K562 (cell line): ENCODE data around the gene XIRP2. TPM values are rescaled to one million over a fixed set of nuclear protein-coding genes. Genes with fewer than 3 reads are reported as not detected.

Experiments used
- ATAC-seq: fragments of 200-7000 bp; cut with Tn5 transposase; 3 replicates; pipeline ENCODE4 v1.9.1; 2020; ENCODE audit warnings: moderate library complexity
- BruUV-seq: library from RNA; stranded (reverse); fragments of 400-500 nt; replicated peaks from 2 replicates; lab custom pipeline; 2021; lab: Mats Ljungman, UMichigan
- CTCF ChIA-PET: fragments of 300-600 bp; formaldehyde crosslinking; extraction: SDS; loops from one replicate; lab custom pipeline; 2021; ENCODE audit warnings: low intra/inter-chr PET ratio; lab: Yijun Ruan, JAX
- POLR2A ChIA-PET: fragments of 300-600, 350-650 bp; sonication (Branson Sonifier 250); formaldehyde crosslinking; extraction: SDS; loops from one replicate; lab custom pipeline; 2021; ENCODE audit warnings: antibody characterized with exemption, inconsistent platforms; lab: Yijun Ruan, JAX
- DNase-seq, 4 experiments: peaks; one replicate each; pipeline versions ENCODE4 v3.0.0 to v3.0.0-alpha.2; 2011 to 2018; ENCODE audit warnings: low spot score in 3 of 4, mixed read lengths in 3 of 4; ENCODE audit errors: extremely low read depth in 1 of 4
- FAIRE-seq: peaks from 2 replicates; lab custom pipeline; 2011; peaks lifted over from hg19 to GRCh38; lab: Jason Lieb, UNC
- H2AFZ ChIP-seq: 2 replicates; pipeline ENCODE4 v1.6.0; 2011; ENCODE audit warnings: low read depth, low read length, control low read depth, inconsistent platforms
- H3K27ac ChIP-seq: fragments of 200-600 bp; 3 replicates; pipeline ENCODE4 v1.8.0; 2011; ENCODE audit warnings: low read depth, mild to moderate bottlenecking, control low read depth, inconsistent platforms, low read length, moderate library complexity, mixed read lengths; ENCODE audit errors: extremely low read depth
- H3K27me3 ChIP-seq, 2 experiments: fragments of 300-600 bp in 1 of 2; 2 replicates in 1 of 2; 3 replicates in 1 of 2; pipeline versions ENCODE4 v1.6.0 to v1.8.0; 2011; ENCODE audit warnings: inconsistent platforms in 2 of 2, low read length in 2 of 2, mild to moderate bottlenecking in 1 of 2, mixed read lengths in 1 of 2, moderate library complexity in 1 of 2; ENCODE audit not compliant: control insufficient read depth in 2 of 2, insufficient read depth in 2 of 2
- H3K36me3 ChIP-seq: fragments of 300-600 bp; 3 replicates; pipeline ENCODE4 v1.8.0; 2011; ENCODE audit warnings: mild to moderate bottlenecking, low read length, inconsistent platforms; ENCODE audit not compliant: control insufficient read depth, insufficient read depth
- H3K4me1 ChIP-seq, 2 experiments: fragments of 200-600 bp in 1 of 2; replicated peaks in 1 of 2; 2 replicates in 1 of 2; 3 replicates in 1 of 2; pipeline versions ENCODE4 v1.5.1 to v1.8.0; 2011; ENCODE audit warnings: inconsistent platforms in 2 of 2, low read length in 2 of 2, mild to moderate bottlenecking in 1 of 2, mixed read lengths in 1 of 2, moderate library complexity in 1 of 2; ENCODE audit not compliant: control insufficient read depth in 2 of 2, insufficient read depth in 2 of 2
- H3K4me2 ChIP-seq: 2 replicates; pipeline ENCODE4 v1.6.1; 2011; ENCODE audit warnings: low read length, control low read depth, inconsistent platforms, mixed read lengths; ENCODE audit not compliant: insufficient read depth
- H3K4me3 ChIP-seq: fragments of 200-600 bp; sonication (generic), shearing (Covaris generic); 2 replicates; pipeline ENCODE4 v1.5.1; 2016; ENCODE audit warnings: control low read depth, inconsistent platforms
- H3K79me2 ChIP-seq: fragments of 200-600 bp; 3 replicates; pipeline ENCODE4 v1.8.0; 2011; ENCODE audit warnings: low read length, inconsistent platforms; ENCODE audit not compliant: control insufficient read depth, insufficient read depth
- H3K9ac ChIP-seq, 2 experiments: 2 replicates each; pipeline versions ENCODE4 v1.6.0 to v1.6.1; 2011; ENCODE audit warnings: low read depth in 2 of 2, low read length in 2 of 2, control low read depth in 1 of 2, inconsistent platforms in 1 of 2, mild to moderate bottlenecking in 1 of 2, mixed read lengths in 1 of 2; ENCODE audit not compliant: insufficient read depth in 1 of 2
- H3K9me1 ChIP-seq: one replicate; pipeline ENCODE4 v1.6.0; 2011; ENCODE audit warnings: inconsistent platforms, mild to moderate bottlenecking, low read length, moderate library complexity; ENCODE audit not compliant: control insufficient read depth, insufficient read depth
- H3K9me3 ChIP-seq: replicated peaks from 2 replicates; pipeline ENCODE4 v1.5.1; 2011; ENCODE audit warnings: low read depth, low read length, inconsistent platforms; ENCODE audit not compliant: control insufficient read depth, insufficient read depth
- H4K20me1 ChIP-seq: replicated peaks from 2 replicates; pipeline ENCODE4 v1.6.1; 2011; ENCODE audit warnings: low read length, inconsistent platforms, mixed read lengths; ENCODE audit not compliant: control insufficient read depth, insufficient read depth
- ARHGAP35 ChIP-seq: fragments of 450-650 bp; IDR thresholded peaks from 2 replicates; pipeline ENCODE4 v1.6.1; 2018; ENCODE audit not compliant: partially characterized antibody
- CCNT2 ChIP-seq: IDR thresholded peaks from 2 replicates; pipeline ENCODE4 v1.6.1; 2011; ENCODE audit warnings: borderline replicate concordance, low read depth, mild to moderate bottlenecking, moderate library complexity, mixed read lengths, low read length; ENCODE audit not compliant: insufficient read length; ENCODE audit errors: extremely low read depth
- CHAMP1 ChIP-seq: fragments of 450-650 bp; IDR thresholded peaks from 2 replicates; pipeline ENCODE4 v1.6.1; 2016; ENCODE audit warnings: mild to moderate bottlenecking
- DMBX1 ChIP-seq: fragments of 250-450 bp; sonication (Bioruptor Pico); IDR thresholded peaks from 2 replicates; pipeline ENCODE4 v1.8.0; 2022; ENCODE audit warnings: inconsistent platforms, mild to moderate bottlenecking, moderate library complexity, borderline replicate concordance
- FOXM1 ChIP-seq, 2 experiments: fragments of 450-650 bp in 1 of 2; sonication (generic) in 1 of 2; formaldehyde crosslinking in 1 of 2; IDR thresholded peaks; 2 replicates each; pipeline versions ENCODE4 v1.6.1 to v1.9.0; 2017 to 2022; ENCODE audit warnings: low read depth in 2 of 2, mild to moderate bottlenecking in 2 of 2, missing genetic modification reagents in 1 of 2, moderate library complexity in 1 of 2
- JUN ChIP-seq, 2 experiments: sonication (generic) in 1 of 2; formaldehyde crosslinking in 1 of 2; IDR thresholded peaks; 2 replicates each; pipeline versions ENCODE4 v1.6.1 to v1.8.0; 2012 to 2022; ENCODE audit warnings: borderline replicate concordance in 2 of 2, mild to moderate bottlenecking in 2 of 2, improper control_type of control experiment in 1 of 2, low read depth in 1 of 2, low read length in 1 of 2, missing genetic modification reagents in 1 of 2
- MEF2D ChIP-seq: conservative IDR thresholded peaks from 2 replicates; pipeline ENCODE4 v1.6.1; 2016; ENCODE audit warnings: low read depth, missing genetic modification characterization, missing compliant biosample characterization
- NCOA1 ChIP-seq: fragments of 450-650 bp; IDR thresholded peaks from 2 replicates; pipeline ENCODE4 v1.6.1; 2016; ENCODE audit warnings: low read depth
- PCBP2 ChIP-seq: fragments of 200-400 bp; formaldehyde crosslinking; IDR thresholded peaks from 2 replicates; pipeline ENCODE4 v1.6.1; 2018; ENCODE audit warnings: low read length, low read depth, mild to moderate bottlenecking, moderate library complexity; ENCODE audit not compliant: poor library complexity, severe bottlenecking
- POLR2AphosphoS2 ChIP-seq: IDR thresholded peaks from 2 replicates; pipeline ENCODE4 v1.6.1; 2012; ENCODE audit warnings: low read length, improper control_type of control experiment
- POU5F1 ChIP-seq: fragments of 150-350 bp; IDR thresholded peaks from 2 replicates; pipeline ENCODE4 v1.6.1; 2014; ENCODE audit warnings: borderline replicate concordance, low read length, low read depth, mild to moderate bottlenecking; ENCODE audit not compliant: partially characterized antibody
- WHSC1 ChIP-seq: IDR thresholded peaks from one replicate; pipeline ENCODE4 v1.6.1; 2012; ENCODE audit warnings: low read length, control low read depth, inconsistent platforms
- ZKSCAN3 ChIP-seq: fragments of 250-450 bp; sonication (Bioruptor Pico); IDR thresholded peaks from 2 replicates; pipeline ENCODE4 v1.4.0; 2020
- ZNF175 ChIP-seq: fragments of 200-800 bp; sonication (Bioruptor generic); IDR thresholded peaks from 2 replicates; pipeline ENCODE4 v1.6.1; 2016; ENCODE audit warnings: low read depth, mild to moderate bottlenecking, missing genetic modification characterization, missing compliant biosample characterization
- ZNF24 ChIP-seq: fragments of 450-650 bp; IDR thresholded peaks from 2 replicates; pipeline ENCODE4 v1.6.1; 2016
- ZNF76 ChIP-seq: fragments of 250-450 bp; sonication (Bioruptor Pico); IDR thresholded peaks from 2 replicates; pipeline ENCODE4 v1.4.0; 2020; ENCODE audit warnings: mild to moderate bottlenecking, moderate library complexity, borderline replicate concordance
- ZNF785 ChIP-seq: fragments of 250-450 bp; sonication (Bioruptor Pico); IDR thresholded peaks from 2 replicates; pipeline ENCODE4 v1.4.0; 2020; ENCODE audit warnings: mild to moderate bottlenecking
- WGBS: fragments of 100-300 bp; shearing (Covaris generic); methylation state at CpG from one replicate; pipeline ENCODE4 v1.1.6; 2016; ENCODE audit warnings: low coverage, mixed read lengths; ENCODE audit not compliant: insufficient coverage; ENCODE audit errors: missing lambda C conversion rate; 5-methylcytosine and 5-hydroxymethylcytosine counted together
- in situ Hi-C: fragments of 300-500 bp; cut with MboI; formaldehyde crosslinking; loops from 4 replicates; pipeline ENCODE4 v1.15.0; 2018; ENCODE audit warnings: inconsistent platforms, mixed read lengths
- intact Hi-C: fragments of 100-400 bp; cut with micrococcal nuclease; formaldehyde crosslinking; loops from 2 replicates; pipeline ENCODE4 v1.14.2; 2022
- polyA plus RNA-seq, 8 experiments: library from polyadenylated mRNA; depleted of rRNA in 4 of 8; stranded (reverse) in 5 of 8; unstranded in 3 of 8; fragments of >200 nt; fragmentation: Nextera tagmentation in 2 of 8; fragmentation: Illumina TruSeq in 1 of 8; extraction: Ambion mirVana in 2 of 8; extraction: Trizol in 1 of 8; gene quantifications; 2 replicates each; pipeline versions ENCODE4 v1.2.1 to v1.2.3, GENCODE V29; 2011 to 2014; ENCODE audit warnings: inconsistent platforms in 1 of 8, missing spikeins in 1 of 8
- total RNA-seq, 7 experiments: library from RNA; depleted of rRNA in 6 of 7; stranded (reverse); fragments of >200 nt in 6 of 7; fragmentation: Illumina TruSeq in 2 of 7; extraction: Trizol in 2 of 7; gene quantifications; 2 replicates each; pipeline versions ENCODE4 v1.2.1 to v1.2.3, GENCODE V29; 2011 to 2021; ENCODE audit warnings: low replicate concordance in 1 of 7
- TF ChIP-seq, protein P1 (sequence below), 2 experiments: fragments of 450-650 bp in 1 of 2; sonication (generic) in 1 of 2; formaldehyde crosslinking; conservative IDR thresholded peaks; 2 replicates each; pipeline versions ENCODE4 v1.4.0 to v1.8.1; 2020 to 2022; ENCODE audit warnings: mild to moderate bottlenecking in 1 of 2, missing genetic modification reagents in 1 of 2

The XIRP2 gene
- total and polyA plus RNA-seq, 9 of the 15 experiments (the other 6 are each of a cell fraction or from before 2014, with no cell fraction given) = 0.04 to 0.10 (median 0.04) TPM; not detected in 2

DNA sequence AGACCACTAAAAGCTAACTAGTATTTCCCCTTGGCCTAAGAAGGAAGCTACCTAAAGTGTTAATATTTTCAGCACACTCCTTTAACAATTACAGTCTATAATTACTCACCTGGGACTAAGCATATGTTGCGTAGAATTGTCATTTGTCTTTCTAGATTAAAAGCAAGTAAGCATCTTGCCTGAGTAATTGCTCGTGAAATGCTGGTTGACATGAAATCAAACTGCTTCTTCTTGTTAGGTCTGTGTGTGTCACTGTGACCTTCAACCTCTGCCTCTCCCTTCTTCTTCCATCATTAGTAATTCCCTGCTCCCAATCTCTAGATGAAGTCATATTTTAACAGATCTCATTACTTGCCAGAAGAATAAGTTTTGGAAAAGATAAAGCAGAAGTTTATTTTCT, 212.2 kb downstream of the XIRP2 start:
- in situ Hi-C loops (no loop called here), intact Hi-C loops (no loop called here)
- H3K4me1 ChIP-seq = no peaks in the 10 kb centered on the region
- H2AFZ ChIP-seq = no peak overlapping the region
- no TSS peak for BruUV-seq
- no peak overlapping the region for H3K9ac ChIP-seq
- H3K9me1 ChIP-seq = no peaks in the 10 kb centered on the region
- CTCF ChIA-PET = no interaction called here
- H3K27me3 ChIP-seq = no peaks in the 10 kb centered on the region
- H3K36me3 ChIP-seq = no peaks in the 10 kb centered on the region
- no peaks in the 10 kb centered on the region for H3K79me2 ChIP-seq
- no peak overlapping the region for H3K4me2 ChIP-seq
- H3K27ac ChIP-seq = no peak overlapping the region
- H3K4me3 ChIP-seq = no peak overlapping the region
- ATAC-seq (no peak), DNase-seq (no peak)
- no peak for TF ChIP-seq POLR2AphosphoS2
- no peak for TF ChIP-seq ARHGAP35
- TF ChIP-seq JUN (IDR thresholded peaks at IDR 0.05; ENCODE audit: borderline replicate concordance, low read depth, low read length) = no peak
- TF ChIP-seq JUN (CRISPR knock-in tag; IDR thresholded peaks at IDR 0.05; ENCODE audit: borderline replicate concordance) = no peak
- no peak for TF ChIP-seq ZNF24
- no peak for TF ChIP-seq WHSC1
- no peak for TF ChIP-seq CHAMP1
- no peak for TF ChIP-seq DMBX1 (CRISPR knock-in tag)
- no peak for TF ChIP-seq NCOA1
- no peak for TF ChIP-seq ZNF76 (CRISPR knock-in tag)
- no peak for TF ChIP-seq ZKSCAN3 (CRISPR knock-in tag)
- TF ChIP-seq FOXM1 (IDR thresholded peaks at IDR 0.05; ENCODE audit: low read depth) = no peak
- TF ChIP-seq FOXM1 (CRISPR knock-in tag; IDR thresholded peaks at IDR 0.05; ENCODE audit: low read depth) = no peak
- no peak for TF ChIP-seq ZNF175 (CRISPR knock-in tag)
- no peak for TF ChIP-seq POU5F1
- no peak for TF ChIP-seq MEF2D (tag)
- TF ChIP-seq, protein P1, sequence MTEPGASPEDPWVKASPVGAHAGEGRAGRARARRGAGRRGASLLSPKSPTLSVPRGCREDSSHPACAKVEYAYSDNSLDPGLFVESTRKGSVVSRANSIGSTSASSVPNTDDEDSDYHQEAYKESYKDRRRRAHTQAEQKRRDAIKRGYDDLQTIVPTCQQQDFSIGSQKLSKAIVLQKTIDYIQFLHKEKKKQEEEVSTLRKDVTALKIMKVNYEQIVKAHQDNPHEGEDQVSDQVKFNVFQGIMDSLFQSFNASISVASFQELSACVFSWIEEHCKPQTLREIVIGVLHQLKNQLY (CRISPR knock-in tag; conservative IDR thresholded peaks at IDR 0.05) = no peak
- TF ChIP-seq CCNT2 = no peak
- no peak for TF ChIP-seq PCBP2
- no peak for TF ChIP-seq ZNF785 (CRISPR knock-in tag)
- TF ChIP-seq, all 486 proteins: peak for 0
- POLR2A ChIA-PET = no interaction called here
- no peaks in the 10 kb centered on the region for H4K20me1 ChIP-seq
- 3% methylated on average over 2 of the region's 2 CpGs for WGBS
- H3K9me3 ChIP-seq = peaks cover 2% of the 10 kb centered on the region
- FAIRE-seq = no peak
